Neural progenitor cell (in vitro differentiated cells): Measurements from ENCODE around the gene PCSK6.

Source experiments
- CTCF ChIP-seq: fragments of 200-600 bp; sonication (generic); IDR thresholded peaks from 2 replicates; pipeline ENCODE4 v1.5.1; 2017; ENCODE audit warnings: antibody characterized with exemption, mild to moderate bottlenecking
- EZH2 ChIP-seq: fragments of 200-600 bp; sonication (generic); IDR thresholded peaks from 2 replicates; pipeline ENCODE4 v1.6.1; 2017; ENCODE audit warnings: antibody characterized with exemption, mild to moderate bottlenecking, moderate library complexity

DNA sequence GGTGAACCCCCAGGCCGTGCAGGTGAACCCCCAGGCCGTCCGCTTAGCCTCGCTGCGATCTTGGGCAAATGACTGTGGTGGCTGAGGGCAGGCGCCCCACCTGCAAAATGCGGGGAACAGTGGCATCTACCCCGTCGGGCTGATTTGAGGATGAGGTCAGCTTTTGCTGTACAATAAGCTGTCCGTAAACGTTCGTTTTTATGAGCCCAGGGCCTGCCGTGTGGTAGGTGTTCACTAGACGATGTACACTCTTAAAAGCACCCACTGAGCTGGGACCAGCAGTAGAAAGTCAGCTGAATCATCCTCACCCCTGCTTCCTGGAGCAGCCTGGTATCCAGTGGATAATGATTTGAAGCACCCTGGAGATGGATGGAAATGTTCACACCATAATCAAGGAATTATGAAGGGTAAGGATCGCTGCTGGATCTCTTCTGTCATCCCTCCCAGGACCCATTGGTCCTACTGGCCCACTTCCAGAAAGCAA lies 943 bp upstream of the PCSK6 start:
- no peak for TF ChIP-seq EZH2
- TF ChIP-seq CTCF, result no peak
